IMR-90 (cell line): ENCODE data around the gene SHISAL2B. TPM values are rescaled to one million over a fixed set of nuclear protein-coding genes. Genes with fewer than 3 reads are reported as not detected.
A peak's percentile ranks its signal among the peaks of the same experiment; 100 is the strongest.

Experiments
- ATAC-seq: fragments of 200-7000 bp; cut with Tn5 transposase; 2 replicates; pipeline ENCODE4 v1.9.1; 2020; ENCODE audit warnings: low read depth, mild to moderate bottlenecking, moderate library complexity
- BruUV-seq: library from RNA; stranded (reverse); fragments of 400-500 nt; replicated peaks from 2 replicates; lab custom pipeline; 2021; lab: Mats Ljungman, UMichigan
- CTCF ChIA-PET: fragments of 300-600 bp; formaldehyde crosslinking; extraction: SDS; loops from one replicate; lab custom pipeline; 2021; ENCODE audit warnings: antibody characterized with exemption; lab: Yijun Ruan, JAX
- POLR2A ChIA-PET: fragments of 300-600 bp; sonication (Branson Sonifier 250); formaldehyde crosslinking; loops from one replicate; lab custom pipeline; 2022; ENCODE audit warnings: antibody characterized with exemption; ENCODE audit not compliant: unreplicated experiment; lab: Charles Lee
- DNase-seq: peaks from one replicate; pipeline ENCODE4 v3.0.0; 2013
- H2AFZ ChIP-seq: replicated peaks from 2 replicates; pipeline ENCODE3; 2013; ENCODE audit warnings: low read length, mild to moderate bottlenecking; ENCODE audit not compliant: poor library complexity
- H2AK5ac ChIP-seq: 2 replicates; pipeline ENCODE4 v1.6.1; 2013; ENCODE audit warnings: low read depth, low read length, inconsistent platforms
- H2AK9ac ChIP-seq: replicated peaks from 2 replicates; pipeline ENCODE3; 2013; ENCODE audit warnings: mild to moderate bottlenecking, low read depth, low read length, moderate library complexity; ENCODE audit not compliant: poor library complexity
- H2BK120ac ChIP-seq: 2 replicates; pipeline ENCODE4 v1.6.1; 2013; ENCODE audit warnings: low read depth, low read length, inconsistent platforms
- H2BK15ac ChIP-seq: 3 replicates; pipeline ENCODE4 v1.6.1; 2013; ENCODE audit warnings: low read depth, low read length, inconsistent platforms
- H2BK20ac ChIP-seq: 2 replicates; pipeline ENCODE4 v1.6.1; 2013; ENCODE audit warnings: low read depth, mild to moderate bottlenecking, inconsistent platforms, low read length, moderate library complexity
- H2BK5ac ChIP-seq: 2 replicates; pipeline ENCODE4 v1.6.1; 2013; ENCODE audit warnings: mild to moderate bottlenecking, low read depth, low read length, inconsistent platforms; ENCODE audit not compliant: poor library complexity, severe bottlenecking
- H3K14ac ChIP-seq: replicated peaks from 2 replicates; pipeline ENCODE4 v1.6.1; 2013; ENCODE audit warnings: low read depth, low read length, inconsistent platforms
- H3K18ac ChIP-seq: 2 replicates; pipeline ENCODE4 v1.6.1; 2013; ENCODE audit warnings: low read depth, low read length, control low read depth
- H3K23ac ChIP-seq: 2 replicates; pipeline ENCODE4 v1.6.1; 2013; ENCODE audit warnings: low read depth, low read length, inconsistent platforms
- H3K27ac ChIP-seq: 2 replicates; pipeline ENCODE4 v1.5.1; 2013; ENCODE audit warnings: mild to moderate bottlenecking, control low read depth, low read length; ENCODE audit not compliant: insufficient read depth
- H3K27me3 ChIP-seq: 2 replicates; pipeline ENCODE4 v1.6.1; 2013; ENCODE audit warnings: low read length; ENCODE audit not compliant: control insufficient read depth, insufficient read depth
- H3K36me3 ChIP-seq: 2 replicates; pipeline ENCODE4 v1.6.1; 2013; ENCODE audit warnings: low read length, mixed read lengths; ENCODE audit not compliant: control insufficient read depth, insufficient read depth
- H3K4ac ChIP-seq: 2 replicates; pipeline ENCODE4 v1.6.1; 2013; ENCODE audit warnings: low read depth, low read length, inconsistent platforms
- H3K4me1 ChIP-seq: 2 replicates; pipeline ENCODE4 v1.6.1; 2013; ENCODE audit warnings: low read length, mixed read lengths; ENCODE audit not compliant: control insufficient read depth, insufficient read depth
- H3K4me2 ChIP-seq: 2 replicates; pipeline ENCODE4 v1.6.1; 2013; ENCODE audit warnings: low read depth, mild to moderate bottlenecking, control low read depth, low read length, moderate library complexity
- H3K4me3 ChIP-seq: 2 replicates; pipeline ENCODE4 v1.5.1; 2013; ENCODE audit warnings: low read depth, mild to moderate bottlenecking, control low read depth, low read length, moderate library complexity; ENCODE audit not compliant: insufficient read depth
- H3K56ac ChIP-seq: 2 replicates; pipeline ENCODE4 v1.6.1; 2013; ENCODE audit warnings: low read length, inconsistent platforms; ENCODE audit not compliant: insufficient read depth; ENCODE audit errors: extremely low read depth
- H3K79me1 ChIP-seq, 2 experiments: 2 replicates each; pipeline ENCODE4 v1.6.1; 2013; ENCODE audit warnings: low read length in 2 of 2, inconsistent platforms in 1 of 2, low read depth in 1 of 2
- H3K9ac ChIP-seq: 2 replicates; pipeline ENCODE4 v1.6.1; 2013; ENCODE audit warnings: low read depth, low read length, control low read depth
- H3K9me1 ChIP-seq: 2 replicates; pipeline ENCODE4 v1.6.1; 2013; ENCODE audit warnings: low read length, inconsistent platforms; ENCODE audit not compliant: insufficient read depth
- H3K9me3 ChIP-seq: 2 replicates; pipeline ENCODE4 v1.6.1; 2013; ENCODE audit warnings: low read length; ENCODE audit not compliant: control insufficient read depth, insufficient read depth
- H4K20me1 ChIP-seq: 2 replicates; pipeline ENCODE4 v1.6.1; 2013; ENCODE audit warnings: low read length, inconsistent platforms; ENCODE audit not compliant: insufficient read depth
- H4K5ac ChIP-seq: 2 replicates; pipeline ENCODE4 v1.6.1; 2013; ENCODE audit warnings: mild to moderate bottlenecking, low read depth, low read length, control low read depth
- H4K8ac ChIP-seq, 2 experiments: 2 replicates each; pipeline ENCODE4 v1.6.1; 2013; ENCODE audit warnings: low read depth in 2 of 2, low read length in 2 of 2, control low read depth in 1 of 2, inconsistent platforms in 1 of 2
- H4K91ac ChIP-seq: 2 replicates; pipeline ENCODE4 v1.6.1; 2013; ENCODE audit warnings: low read depth, low read length, inconsistent platforms; ENCODE audit not compliant: insufficient read depth
- CEBPB ChIP-seq: IDR thresholded peaks from 2 replicates; pipeline ENCODE4 v1.6.1; 2012; ENCODE audit warnings: low read depth, low read length, improper control_type of control experiment
- ELK1 ChIP-seq: fragments of 150-350 bp; IDR thresholded peaks from 2 replicates; pipeline ENCODE4 v1.6.1; 2016; ENCODE audit warnings: low read depth, mild to moderate bottlenecking, low read length, moderate library complexity, borderline replicate concordance
- WGBS, 2 experiments: methylation state at CpG; one replicate each; pipeline versions ENCODE4 v1.1.5 to v1.1.7; 2013; ENCODE audit warnings: missing lambda C conversion rate in 2 of 2; ENCODE audit not compliant: insufficient read length in 1 of 2; ENCODE audit errors: extremely low coverage in 2 of 2; 5-methylcytosine and 5-hydroxymethylcytosine counted together
- dilution Hi-C: fragments of 300-500 bp; cut with HindIII; formaldehyde crosslinking; loops from one replicate; pipeline ENCODE4 v1.14.3; 2018; ENCODE audit warnings: low sequenced_read_pairs; ENCODE audit not compliant: unreplicated experiment
- in situ Hi-C: fragments of 300-500 bp; cut with MboI; formaldehyde crosslinking; loops from 3 replicates; pipeline ENCODE4 v1.14.3; 2019; ENCODE audit warnings: low sequenced_read_pairs, inconsistent platforms, mixed read lengths
- intact Hi-C: fragments of 100-400 bp; cut with micrococcal nuclease; formaldehyde crosslinking; loops from 2 replicates; pipeline ENCODE4 v1.10.0; 2022
- polyA plus RNA-seq, 3 experiments: library from polyadenylated mRNA; depleted of rRNA; stranded (reverse); fragments of >200 nt; gene quantifications; 2 replicates each; pipeline ENCODE4 v1.2.3, GENCODE V29; 2012; ENCODE audit warnings: low replicate concordance in 1 of 3
- total RNA-seq: library from RNA; depleted of rRNA; stranded (reverse); fragments of >200 nt; gene quantifications from 2 replicates; pipeline ENCODE4 v1.2.3, GENCODE V29; 2012

The SHISAL2B gene
- total and polyA plus RNA-seq, 2 of the 4 experiments (the other 2 are of a cell fraction): not detected

GRCh38 chr5:64765804-64766504 is 75.7 kb downstream of the SHISAL2B start:
- Histone ChIP-seq H3K27ac (no peak overlapping the region), H2BK15ac (no peak overlapping the region), H3K23ac (0 out of 2 replicates have a peak overlapping the region, but pooled peaks have one; percentile 64), H3K4me1 (peaks cover 5% of the 10 kb centered on the region), H3K56ac (no peak overlapping the region), H3K79me1 (peaks cover 33 to 49% of the 10 kb centered on the region in 2 experiments), H2AK5ac (peak overlapping the region; percentile 66; the same call in 1 of the 2 replicates), H4K91ac (no peak overlapping the region), H3K9me3 (no peaks in the 10 kb centered on the region), H3K18ac (no peak overlapping the region), H3K14ac (no peak overlapping the region), H2AK9ac (no peak overlapping the region), H4K20me1 (no peaks in the 10 kb centered on the region; the same call in 1 of the 2 replicates), H3K4me3 (no peak overlapping the region), H3K9ac (no peak overlapping the region), H4K8ac (no peak overlapping the region), H2BK5ac (no peak overlapping the region), H3K27me3 (no peaks in the 10 kb centered on the region), H3K9me1 (peaks cover 13% of the 10 kb centered on the region), H2BK120ac (no peak overlapping the region), H4K5ac (no peak overlapping the region), H3K4ac (no peak overlapping the region), H2AFZ (no peak overlapping the region), H3K36me3 (peaks cover 4% of the 10 kb centered on the region), H3K4me2 (no peak overlapping the region; the same call in 1 of the 2 replicates), H2BK20ac (no peak overlapping the region)
- in situ Hi-C loops (no loop called here), dilution Hi-C loops (no loop called here), intact Hi-C loops (loop anchor here (5.0 kb wide), 1 partner anchor 129 kb away; no protein-coding TSS in a partner anchor)
- CTCF ChIA-PET: no interaction called here
- no TSS peak for BruUV-seq
- TF ChIP-seq CEBPB: peak; percentile 67
- TF ChIP-seq ELK1: no peak
- peak; percentile 40 for DNase-seq
- no peak for ATAC-seq
- WGBS, 2 experiments: no CpG with 5 or more reads among the region's 2 CpGs
- POLR2A ChIA-PET: no interaction called here
